GM12801 (cell line): ENCODE results near the gene PTCD3.

Source experiments
- CTCF ChIP-seq: IDR thresholded peaks from one replicate; pipeline ENCODE4 v1.5.1; 2011; ENCODE audit warnings: control low read depth; ENCODE audit not compliant: insufficient read length; ENCODE audit errors: extremely low read depth

PTCD3 gene

GRCh38 chr2:86105969-86106945 lies at the start of gene PTCD3:
PTCD3 (plus strand) TSS chr2:86106235; CDS start chr2:86106248, 13 bp downstream.
- no peak for TF ChIP-seq CTCF

GRCh38 chr2:86056590-86057331 lies 49.3 kb upstream of the PTCD3 start:
- no peak for TF ChIP-seq CTCF

- TF ChIP-seq CTCF = no peak
These were observed 44.0 kb upstream of the PTCD3 start for GRCh38 chr2:86062043-86062442.

- TF ChIP-seq CTCF = no peak
These were observed 42.0 kb upstream of the PTCD3 start for GRCh38 chr2:86064006-86064405.

- TF ChIP-seq CTCF = no peak
These were observed 40.5 kb upstream of the PTCD3 start for GRCh38 chr2:86065512-86065911.

- TF ChIP-seq CTCF = no peak
These were observed 39.9 kb upstream of the PTCD3 start for GRCh38 chr2:86066007-86066578.

- no peak for TF ChIP-seq CTCF
These were observed 39.1 kb upstream of the PTCD3 start for GRCh38 chr2:86066915-86067314.
